ENCODE measurements around the gene MGRN1.

MGRN1 gene

GRCh38 chr16:4604401-4604800 lies 20.2 kb upstream of the MGRN1 start:
- no peak for DNase-seq (ENCODE audit: low read depth)

- no peak for DNase-seq (ENCODE audit: low read depth)
Measured at GRCh38 chr16:4606354-4606753, 18.3 kb upstream of the MGRN1 start.

- no peak for DNase-seq (ENCODE audit: low read depth)
Measured at GRCh38 chr16:4607841-4608703, 16.6 kb upstream of the MGRN1 start.

- DNase-seq (ENCODE audit: low read depth) = no peak
Measured at GRCh38 chr16:4608704-4608980, 16.0 kb upstream of the MGRN1 start.

GRCh38 chr16:4609200-4610010 lies 15.2 kb upstream of the MGRN1 start:
- no peak for DNase-seq (ENCODE audit: low read depth)

- DNase-seq (ENCODE audit: low read depth) = no peak
Measured at GRCh38 chr16:4610011-4611005, 14.3 kb upstream of the MGRN1 start.

GRCh38 chr16:4611337-4612021 lies 13.1 kb upstream of the MGRN1 start:
- no peak for DNase-seq (ENCODE audit: low read depth)

- DNase-seq (ENCODE audit: low read depth) = no peak
Measured at GRCh38 chr16:4612474-4612931, 12.1 kb upstream of the MGRN1 start.

GRCh38 chr16:4612977-4613635 lies 11.5 kb upstream of the MGRN1 start:
- no peak for DNase-seq (ENCODE audit: low read depth)

- peak; percentile 26 for DNase-seq (ENCODE audit: low read depth)
Measured at GRCh38 chr16:4613636-4614570, 10.7 kb upstream of the MGRN1 start.

- peak; percentile 68 for DNase-seq (ENCODE audit: low read depth)
Measured at GRCh38 chr16:4614571-4615383, 9.8 kb upstream of the MGRN1 start, which contains the start of gene UBALD1. Gene UBALD1, minus strand, starts transcription at chr16:4614888. Its CDS starts 91 bp downstream, at chr16:4614797.

GRCh38 chr16:4615384-4616046 lies 9.1 kb upstream of the MGRN1 start:
- DNase-seq (ENCODE audit: low read depth) = no peak

GRCh38 chr16:4616047-4616811 lies 8.4 kb upstream of the MGRN1 start:
- peak; percentile 96 for DNase-seq (ENCODE audit: low read depth)

GRCh38 chr16:4617880-4618279 lies 6.7 kb upstream of the MGRN1 start:
- DNase-seq (ENCODE audit: low read depth) = no peak

- DNase-seq (ENCODE audit: low read depth) = no peak
Measured at GRCh38 chr16:4618645-4619418, 5.8 kb upstream of the MGRN1 start.

- no peak for DNase-seq (ENCODE audit: low read depth)
Measured at GRCh38 chr16:4623593-4623992, 1.0 kb upstream of the MGRN1 start.
